Activated T-helper 1 cell treated with anti-CD3 and anti-CD28 coated beads, Interleukin-2, amount 50 U/mL, for 16 hours (primary cell): ENCODE data around the gene EME2.

Experiments
- DNase-seq, 2 donors: peaks; one replicate each; pipeline ENCODE4 v3.0.0-alpha.2; 2020; ENCODE audit warnings: low read depth in 1 of 2, low spot score in 1 of 2

EME2 gene

GRCh38 chr16:1745181-1745899 is 27.3 kb upstream of the EME2 start:
- DNase-seq = no peak

- no peak for DNase-seq
Observed at GRCh38 chr16:1745900-1746692, 26.5 kb upstream of the EME2 start.

GRCh38 chr16:1746693-1747195 is 25.9 kb upstream of the EME2 start:
- no peak for DNase-seq

- no peak for DNase-seq
Observed at GRCh38 chr16:1747934-1748333, 24.7 kb upstream of the EME2 start.

- DNase-seq = no peak
Observed at GRCh38 chr16:1749152-1750117, 23.2 kb upstream of the EME2 start.

GRCh38 chr16:1751946-1752345 is 20.7 kb upstream of the EME2 start:
- no peak for DNase-seq

- no peak for DNase-seq
Observed at GRCh38 chr16:1752853-1753252, 19.8 kb upstream of the EME2 start.

GRCh38 chr16:1754204-1754603 is 18.4 kb upstream of the EME2 start:
- DNase-seq = no peak

GRCh38 chr16:1757714-1758461 is 14.7 kb upstream of the EME2 start:
- no peak for DNase-seq

- no peak for DNase-seq
Observed at GRCh38 chr16:1758923-1759322, 13.7 kb upstream of the EME2 start.

GRCh38 chr16:1759511-1759910 is 13.1 kb upstream of the EME2 start:
- no peak for DNase-seq

- no peak for DNase-seq
Observed at GRCh38 chr16:1760911-1761310, 11.7 kb upstream of the EME2 start.

GRCh38 chr16:1761751-1762150 is 10.9 kb upstream of the EME2 start:
- no peak for DNase-seq

- DNase-seq = no peak
Observed at GRCh38 chr16:1762196-1762878, 10.3 kb upstream of the EME2 start.

GRCh38 chr16:1762879-1763520 is 9.6 kb upstream of the EME2 start:
- DNase-seq = no peak

- DNase-seq = no peak
Observed at GRCh38 chr16:1763521-1764511, 8.8 kb upstream of the EME2 start.

- DNase-seq = no peak
Observed at GRCh38 chr16:1764971-1765370, 7.6 kb upstream of the EME2 start.

- no peak for DNase-seq
Observed at GRCh38 chr16:1765826-1766225, 6.8 kb upstream of the EME2 start.
